ENCODE results near the gene ITPR3.

The ITPR3 gene

GRCh38 chr6:33695451-33695887, 74.3 kb downstream of the ITPR3 start:
- in situ Hi-C loops (cut with HindIII; ENCODE audit: low sequenced_read_pairs) = no loop called here

- in situ Hi-C loops (cut with HindIII; ENCODE audit: low sequenced_read_pairs) = no loop called here
These were observed 75.0 kb downstream of the ITPR3 start for GRCh38 chr6:33696076-33696475.

- in situ Hi-C loops (cut with HindIII; ENCODE audit: low sequenced_read_pairs) = no loop called here
These were observed 75.7 kb downstream of the ITPR3 start for GRCh38 chr6:33696548-33697518.

- in situ Hi-C loops (cut with HindIII; ENCODE audit: low sequenced_read_pairs) = no loop called here
These were observed 76.7 kb downstream of the ITPR3 start for GRCh38 chr6:33697845-33698244.

- in situ Hi-C loops (cut with HindIII; ENCODE audit: low sequenced_read_pairs) = no loop called here
These were observed 77.4 kb downstream of the ITPR3 start for GRCh38 chr6:33698494-33698893.

GRCh38 chr6:33699131-33699530, 78.0 kb downstream of the ITPR3 start:
- in situ Hi-C loops (cut with HindIII; ENCODE audit: low sequenced_read_pairs) = no loop called here

- in situ Hi-C loops (cut with HindIII; ENCODE audit: low sequenced_read_pairs) = no loop called here
These were observed 78.6 kb downstream of the ITPR3 start for GRCh38 chr6:33699739-33700138.

GRCh38 chr6:33700391-33701050, 79.4 kb downstream of the ITPR3 start:
- in situ Hi-C loops (cut with HindIII; ENCODE audit: low sequenced_read_pairs) = no loop called here

GRCh38 chr6:33702345-33702977, 81.3 kb downstream of the ITPR3 start:
- in situ Hi-C loops (cut with HindIII; ENCODE audit: low sequenced_read_pairs) = no loop called here

- in situ Hi-C loops (cut with HindIII; ENCODE audit: low sequenced_read_pairs) = no loop called here
These were observed 83.3 kb downstream of the ITPR3 start for GRCh38 chr6:33704215-33705066.

GRCh38 chr6:33705268-33705885, 84.3 kb downstream of the ITPR3 start:
- in situ Hi-C loops (cut with HindIII; ENCODE audit: low sequenced_read_pairs) = no loop called here

GRCh38 chr6:33705955-33706725, 85.0 kb downstream of the ITPR3 start:
- in situ Hi-C loops (cut with HindIII; ENCODE audit: low sequenced_read_pairs) = no loop called here

- in situ Hi-C loops (cut with HindIII; ENCODE audit: low sequenced_read_pairs) = no loop called here
These were observed 86.6 kb downstream of the ITPR3 start for GRCh38 chr6:33707771-33708170.

GRCh38 chr6:33708516-33709204, 87.5 kb downstream of the ITPR3 start:
- in situ Hi-C loops (cut with HindIII; ENCODE audit: low sequenced_read_pairs) = no loop called here

- in situ Hi-C loops (cut with HindIII; ENCODE audit: low sequenced_read_pairs) = loop anchor here (5.0 kb wide), 1 partner anchor 122 kb away; no protein-coding TSS in a partner anchor
These were observed 88.6 kb downstream of the ITPR3 start for GRCh38 chr6:33709605-33710295.

- in situ Hi-C loops (cut with HindIII; ENCODE audit: low sequenced_read_pairs) = loop anchor here (5.0 kb wide), 1 partner anchor 123 kb away; no protein-coding TSS in a partner anchor
These were observed 89.4 kb downstream of the ITPR3 start for GRCh38 chr6:33710296-33711121.
